Right renal pelvis (tissue), 4 donors: ENCODE results near the gene ASCL3. TPM values are rescaled to one million over a fixed set of nuclear protein-coding genes. Genes with fewer than 3 reads are reported as not detected.
"Not testable (repeated sequence)": the region's sequence is repeated elsewhere in the genome, so short reads cannot be mapped to it uniquely, and the experiment has no call there.

ENCODE experiments used
- DNase-seq, 4 donors: peaks; one replicate each; pipeline ENCODE4 v3.0.0-alpha.2; 2013; ENCODE audit warnings: low read depth in 4 of 4, low spot score in 3 of 4, missing footprints in 1 of 4
- polyA plus RNA-seq, 4 donors: library from polyadenylated mRNA; unstranded; fragments of 120-200 nt; gene quantifications; one replicate each; pipeline ENCODE4 v1.2.1, GENCODE V29; 2013; ENCODE audit not compliant: insufficient read length in 4 of 4

The ASCL3 gene
- polyA plus RNA-seq, 4 donors = 0.25 TPM; not detected in 3

GRCh38 chr11:8956860-8957259 lies 14.0 kb upstream of the ASCL3 start:
- no peak for DNase-seq

GRCh38 chr11:8948886-8949285 lies 6.1 kb upstream of the ASCL3 start:
- DNase-seq = no peak

- no peak for DNase-seq
Measured at GRCh38 chr11:8947230-8947943, 4.6 kb upstream of the ASCL3 start.

- DNase-seq = no peak
Measured at GRCh38 chr11:8941341-8942103, 1.3 kb downstream of the ASCL3 start.

- DNase-seq = no peak
Measured at GRCh38 chr11:8937659-8938058, 5.2 kb downstream of the ASCL3 start.

GRCh38 chr11:8937159-8937558 lies 5.7 kb downstream of the ASCL3 start:
- DNase-seq = no peak

- not testable (repeated sequence) for DNase-seq
Measured at GRCh38 chr11:8935789-8936188, 7.0 kb downstream of the ASCL3 start.

- no peak for DNase-seq
Measured at GRCh38 chr11:8934742-8935488, 7.9 kb downstream of the ASCL3 start.

- no peak for DNase-seq
Measured at GRCh38 chr11:8933931-8934330, 8.9 kb downstream of the ASCL3 start.

- no peak for DNase-seq
Measured at GRCh38 chr11:8932564-8933180, 10.1 kb downstream of the ASCL3 start, which contains the start of gene C11orf16. Gene C11orf16 (minus strand): TSS chr11:8932947. CDS start chr11:8932308, 639 bp downstream.

- DNase-seq = no peak
Measured at GRCh38 chr11:8930456-8931175, 12.2 kb downstream of the ASCL3 start.

- DNase-seq = no peak
Measured at GRCh38 chr11:8928981-8929615, 13.7 kb downstream of the ASCL3 start.

GRCh38 chr11:8928205-8928604 lies 14.6 kb downstream of the ASCL3 start:
- no peak for DNase-seq

- DNase-seq = no peak
Measured at GRCh38 chr11:8927233-8927632, 15.6 kb downstream of the ASCL3 start.

GRCh38 chr11:8926236-8926635 lies 16.6 kb downstream of the ASCL3 start:
- DNase-seq = no peak

GRCh38 chr11:8925711-8926110 lies 17.1 kb downstream of the ASCL3 start:
- DNase-seq = no peak

- no peak for DNase-seq
Measured at GRCh38 chr11:8922691-8923090, 20.1 kb downstream of the ASCL3 start.

- DNase-seq = no peak
Measured at GRCh38 chr11:8917157-8917825, 25.5 kb downstream of the ASCL3 start.

GRCh38 chr11:8914661-8915018 lies 28.2 kb downstream of the ASCL3 start:
- no peak for DNase-seq
